Activated CD4-positive, alpha-beta memory T cell treated with anti-CD3 and anti-CD28 coated beads, Interleukin-2, amount 10 ng/mL, durations not matched to agents 7 days and 5 days (primary cell): Measurements from ENCODE around the gene FYTTD1. TPM values are rescaled to one million over a fixed set of nuclear protein-coding genes. Genes with fewer than 3 reads are reported as not detected.
"Not testable (repeated sequence)": the region's sequence is repeated elsewhere in the genome, so short reads cannot be mapped to it uniquely, and the experiment has no call there.

Experiments
- CTCF ChIA-PET: fragments of 350-600 bp; sonication (Branson Sonifier 250); formaldehyde crosslinking; loops from one replicate; lab custom pipeline; 2021; ENCODE audit warnings: antibody characterized with exemption, inconsistent platforms; lab: Charles Lee
- POLR2A ChIA-PET: fragments of 350-600 bp; sonication (Branson Sonifier 250); formaldehyde crosslinking; loops from one replicate; lab custom pipeline; 2021; ENCODE audit warnings: antibody characterized with exemption; lab: Charles Lee
- DNase-seq: peaks from one replicate; pipeline ENCODE4 v3.0.0-alpha.2; 2020
- H3K27ac Mint-ChIP-seq: one replicate; pipeline ENCODE4 v1.8.0; 2021; ENCODE audit warnings: mild to moderate bottlenecking, mixed read lengths
- H3K27me3 Mint-ChIP-seq: one replicate; pipeline ENCODE4 v1.8.0; 2021; ENCODE audit warnings: mixed read lengths
- H3K36me3 Mint-ChIP-seq: one replicate; pipeline ENCODE4 v1.8.0; 2021; ENCODE audit warnings: low read depth, mixed read lengths
- H3K4me1 Mint-ChIP-seq: one replicate; pipeline ENCODE4 v1.8.0; 2021; ENCODE audit warnings: mixed read lengths
- H3K4me3 Mint-ChIP-seq: one replicate; pipeline ENCODE4 v1.8.0; 2021; ENCODE audit warnings: mild to moderate bottlenecking, mixed read lengths
- H3K9me3 Mint-ChIP-seq: one replicate; pipeline ENCODE4 v1.8.0; 2021; ENCODE audit warnings: mixed read lengths
- total RNA-seq, 2 experiments: library from RNA; stranded (reverse); gene quantifications; one replicate each; pipeline ENCODE4 v1.2.3, GENCODE V29; 2021

Gene FYTTD1
- 10 to 100 TPM; 41.7 to 45.1 TPM for total RNA-seq

GRCh38 chr3:197749601-197750395 lies at the start of gene FYTTD1:
Gene FYTTD1, plus strand, starts transcription at chr3:197749883. Its CDS starts 89 bp downstream, at chr3:197749972.
- Mint-ChIP-seq H3K27me3 (no peaks in the 10 kb centered on the region), H3K4me3 (peak within 1 kb of the TSS; percentile 94), H3K9me3 (no peaks in the 10 kb centered on the region), H3K4me1 (peaks cover 35% of the 10 kb centered on the region), H3K27ac (peak within 1 kb of the TSS; percentile 84), H3K36me3 (no peaks in the 10 kb centered on the region)
- peak; percentile 87 for DNase-seq
- ChIA-PET CTCF (interaction anchor here (0.5 to 1.6 kb wide), 5 partner anchors 40 to 193 kb away, joined by 3 to 7 read pairs (median 4); partner anchors contain the start of gene LRCH3), POLR2A (interaction anchor here (1.0 to 2.4 kb wide), 7 partner anchors 13 to 42 kb away, joined by 4 to 24 read pairs (median 8); partner anchors contain the start of genes LRCH3 and RUBCN)

DNA sequence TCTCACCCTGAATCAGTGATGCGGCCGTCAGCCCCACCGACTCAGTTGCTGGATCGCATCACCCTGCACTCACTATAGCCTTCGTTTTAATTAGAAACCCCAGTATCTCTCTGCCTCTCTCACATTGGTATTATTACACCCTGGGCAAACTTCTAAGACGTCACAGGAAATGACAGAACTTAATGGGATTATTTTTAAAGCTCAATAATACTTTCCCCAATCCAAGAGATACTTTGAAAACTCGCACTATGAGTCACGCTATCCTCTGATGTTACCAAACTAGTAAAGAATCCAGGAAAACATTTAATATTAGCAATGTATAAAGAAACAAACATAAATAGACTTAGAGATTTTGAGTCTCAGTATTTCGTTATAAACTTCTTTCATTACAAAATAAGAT lies 49.6 kb upstream of the FYTTD1 start:
- H3K27ac Mint-ChIP-seq: no peak overlapping the region
- H3K4me3 Mint-ChIP-seq: no peak overlapping the region
- no peaks in the 10 kb centered on the region for H3K27me3 Mint-ChIP-seq
- H3K9me3 Mint-ChIP-seq: no peaks in the 10 kb centered on the region
- CTCF ChIA-PET: no interaction called here
- H3K36me3 Mint-ChIP-seq: peaks cover 72% of the 10 kb centered on the region
- no peak for DNase-seq
- no peaks in the 10 kb centered on the region for H3K4me1 Mint-ChIP-seq
- POLR2A ChIA-PET: no interaction called here

- no peaks in the 10 kb centered on the region for H3K27me3 Mint-ChIP-seq
- no peak for DNase-seq
- no peak overlapping the region for H3K4me3 Mint-ChIP-seq
- peaks cover 2% of the 10 kb centered on the region for H3K4me1 Mint-ChIP-seq
- no peak overlapping the region for H3K27ac Mint-ChIP-seq
- ChIA-PET CTCF (no interaction called here), POLR2A (interaction anchor here (2.1 kb wide), 1 partner anchor 10 kb away, joined by 5 read pairs; no protein-coding TSS in a partner anchor)
- H3K9me3 Mint-ChIP-seq: no peaks in the 10 kb centered on the region
- peaks cover 69% of the 10 kb centered on the region for H3K36me3 Mint-ChIP-seq
Measured at GRCh38 chr3:197701841-197702240, 47.8 kb upstream of the FYTTD1 start.

- ChIA-PET POLR2A (no interaction called here), CTCF (interaction anchor here (1.7 kb wide), 1 partner anchor 17 kb away, joined by 5 read pairs; no protein-coding TSS in a partner anchor)
- no peak for DNase-seq
- Mint-ChIP-seq H3K9me3 (no peaks in the 10 kb centered on the region), H3K4me3 (no peak overlapping the region), H3K27ac (no peak overlapping the region), H3K4me1 (peaks cover 10% of the 10 kb centered on the region), H3K27me3 (no peaks in the 10 kb centered on the region), H3K36me3 (peaks cover 32% of the 10 kb centered on the region)
Measured at GRCh38 chr3:197706658-197707057, 43.0 kb upstream of the FYTTD1 start.

DNA sequence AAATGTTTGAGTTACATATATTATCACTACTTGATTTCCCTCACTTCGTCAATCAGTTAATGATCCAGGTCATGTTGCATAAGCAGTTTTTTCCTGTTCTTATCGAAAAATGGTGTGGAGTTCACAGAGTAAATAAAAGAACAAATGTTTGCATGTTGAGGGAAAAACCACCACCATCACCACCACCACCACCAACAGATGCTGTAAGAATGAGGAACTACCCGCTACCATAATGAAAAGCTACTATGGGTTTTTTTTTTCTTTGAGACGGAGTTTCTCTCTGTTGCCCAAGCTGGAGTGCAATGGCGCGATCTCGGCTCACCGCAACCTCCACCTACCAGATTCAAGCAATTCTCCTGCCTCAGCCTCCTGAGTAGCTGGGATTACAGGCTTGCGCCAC lies 40.5 kb upstream of the FYTTD1 start:
- CTCF ChIA-PET: no interaction called here
- DNase-seq: no peak
- Mint-ChIP-seq H3K4me3 (no peak overlapping the region), H3K36me3 (peaks cover 26% of the 10 kb centered on the region), H3K9me3 (no peaks in the 10 kb centered on the region), H3K27me3 (no peaks in the 10 kb centered on the region), H3K4me1 (peaks cover 28% of the 10 kb centered on the region), H3K27ac (no peak overlapping the region)
- POLR2A ChIA-PET: no interaction called here

- Mint-ChIP-seq H3K27ac (peak overlapping the region; percentile 11), H3K36me3 (peaks cover 29% of the 10 kb centered on the region), H3K4me1 (peaks cover 37% of the 10 kb centered on the region)
- CTCF ChIA-PET: interaction anchor here (0.8 to 2.8 kb wide), 3 partner anchors 11 to 112 kb away, joined by 3 to 10 read pairs (median 8); partner anchors contain the start of gene RUBCN
- not testable (repeated sequence) for H3K9me3 Mint-ChIP-seq, H3K4me3 Mint-ChIP-seq, H3K27me3 Mint-ChIP-seq, DNase-seq
- POLR2A ChIA-PET: interaction anchor here (1.7 to 4.7 kb wide), 4 partner anchors 9 to 80 kb away, joined by 5 to 37 read pairs (median 16); partner anchors contain the start of genes LRCH3 and RUBCN
Measured at GRCh38 chr3:197710965-197711364, 38.7 kb upstream of the FYTTD1 start.

DNA sequence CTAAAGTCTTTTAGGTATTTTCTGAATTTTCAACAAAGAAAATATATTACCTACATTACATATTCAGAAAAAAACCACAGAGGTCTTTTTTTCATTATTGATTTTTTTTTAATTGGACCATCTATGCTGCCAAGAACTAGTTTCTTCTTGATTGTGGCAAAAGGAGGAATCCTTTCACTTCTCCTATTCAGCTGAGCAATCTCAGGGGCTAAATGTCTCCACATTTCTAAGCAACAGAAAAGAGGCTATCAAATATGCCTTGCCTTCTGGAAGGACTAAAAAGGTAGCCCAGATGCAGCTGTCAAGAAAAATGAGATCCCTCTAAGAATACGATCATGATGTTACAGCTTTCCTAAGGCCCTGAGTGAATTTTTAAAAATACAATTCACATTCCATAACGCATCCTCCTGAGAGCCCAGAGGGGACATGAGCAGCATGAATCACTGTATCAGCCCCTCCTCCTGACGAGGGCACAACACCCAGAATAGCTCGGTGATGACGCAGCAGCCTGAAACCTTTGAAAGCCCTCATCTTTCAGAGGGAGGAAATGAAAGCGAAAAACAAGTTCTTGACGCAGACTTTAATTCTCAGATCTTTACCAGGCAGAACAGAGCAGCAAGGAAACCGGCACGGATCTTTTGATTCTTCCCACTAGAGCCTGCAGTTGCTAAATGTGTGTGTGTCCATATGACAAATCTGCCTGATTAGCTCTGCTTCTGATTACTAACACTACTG lies 37.5 kb upstream of the FYTTD1 start:
- DNase-seq: peak; percentile 90
- Mint-ChIP-seq H3K4me1 (peaks cover 41% of the 10 kb centered on the region), H3K4me3 (peak overlapping the region; percentile 74), H3K27me3 (no peaks in the 10 kb centered on the region), H3K27ac (peak overlapping the region; percentile 98), H3K9me3 (no peaks in the 10 kb centered on the region), H3K36me3 (peaks cover 32% of the 10 kb centered on the region)
- POLR2A ChIA-PET: interaction anchor here (0.6 to 4.7 kb wide), 9 partner anchors 9 to 309 kb away, joined by 3 to 37 read pairs (median 5); partner anchors contain the start of genes FYTTD1, LRCH3 and RUBCN
- CTCF ChIA-PET: interaction anchor here (0.8 to 2.8 kb wide), 8 partner anchors 10 to 113 kb away, joined by 3 to 10 read pairs (median 6); partner anchors contain the start of gene RUBCN

- no peak overlapping the region for H3K4me3 Mint-ChIP-seq
- POLR2A ChIA-PET: interaction anchor here (1.2 to 4.7 kb wide), 5 partner anchors 24 to 78 kb away, joined by 3 to 37 read pairs (median 16); partner anchors contain the start of genes LRCH3 and RUBCN
Measured at GRCh38 chr3:197713477-197713822, 36.2 kb upstream of the FYTTD1 start.

GRCh38 chr3:197714251-197714650 lies 35.4 kb upstream of the FYTTD1 start:
- Mint-ChIP-seq H3K27me3 (no peaks in the 10 kb centered on the region), H3K4me1 (peaks cover 39% of the 10 kb centered on the region), H3K36me3 (peaks cover 44% of the 10 kb centered on the region), H3K4me3 (no peak overlapping the region), H3K9me3 (no peaks in the 10 kb centered on the region), H3K27ac (peak overlapping the region; percentile 58)
- DNase-seq: no peak
- ChIA-PET CTCF (interaction anchor here (0.5 to 1.3 kb wide), 3 partner anchors 16 to 83 kb away, joined by 3 to 4 read pairs (median 4); no protein-coding TSS in a partner anchor), POLR2A (interaction anchor here (1.2 to 4.7 kb wide), 5 partner anchors 23 to 176 kb away, joined by 3 to 37 read pairs (median 3); partner anchors contain the start of genes LRCH3 and RUBCN)

More at GRCh38 chr3:197713477-197713822, 36.2 kb upstream of the FYTTD1 start:
- no peak for DNase-seq
- CTCF ChIA-PET: interaction anchor here (1.3 to 2.8 kb wide), 3 partner anchors 8 to 22 kb away, joined by 4 to 10 read pairs (median 7); no protein-coding TSS in a partner anchor
- Mint-ChIP-seq H3K27me3 (no peaks in the 10 kb centered on the region), H3K4me1 (peaks cover 41% of the 10 kb centered on the region), H3K27ac (peak overlapping the region; percentile 98), H3K9me3 (no peaks in the 10 kb centered on the region), H3K36me3 (peaks cover 44% of the 10 kb centered on the region)

DNA sequence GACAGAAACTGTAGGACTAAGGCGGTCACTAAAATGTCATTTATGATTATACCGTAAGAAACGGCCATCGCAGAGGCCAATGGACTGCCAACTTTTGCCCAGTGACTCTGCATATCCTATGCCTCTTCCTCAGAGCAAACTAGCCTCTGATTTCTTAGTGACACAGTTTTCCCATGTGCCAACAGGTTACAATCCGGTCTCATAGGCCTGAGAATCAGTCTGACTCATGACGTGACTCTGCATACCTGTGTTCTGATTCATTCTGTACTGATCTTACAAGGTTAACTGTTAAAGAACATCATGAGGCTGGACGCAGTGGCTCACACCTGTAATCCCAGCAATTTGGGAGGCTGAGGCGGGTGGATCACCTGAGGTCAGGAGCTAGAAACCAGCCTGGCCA lies 30.8 kb upstream of the FYTTD1 start:
- H3K27me3 Mint-ChIP-seq: no peaks in the 10 kb centered on the region
- POLR2A ChIA-PET: no interaction called here
- H3K4me1 Mint-ChIP-seq: peaks cover 18% of the 10 kb centered on the region
- no peak for DNase-seq
- CTCF ChIA-PET: no interaction called here
- H3K4me3 Mint-ChIP-seq: no peak overlapping the region
- peaks cover 8% of the 10 kb centered on the region for H3K9me3 Mint-ChIP-seq
- peaks cover 61% of the 10 kb centered on the region for H3K36me3 Mint-ChIP-seq
- H3K27ac Mint-ChIP-seq: no peak overlapping the region

DNA sequence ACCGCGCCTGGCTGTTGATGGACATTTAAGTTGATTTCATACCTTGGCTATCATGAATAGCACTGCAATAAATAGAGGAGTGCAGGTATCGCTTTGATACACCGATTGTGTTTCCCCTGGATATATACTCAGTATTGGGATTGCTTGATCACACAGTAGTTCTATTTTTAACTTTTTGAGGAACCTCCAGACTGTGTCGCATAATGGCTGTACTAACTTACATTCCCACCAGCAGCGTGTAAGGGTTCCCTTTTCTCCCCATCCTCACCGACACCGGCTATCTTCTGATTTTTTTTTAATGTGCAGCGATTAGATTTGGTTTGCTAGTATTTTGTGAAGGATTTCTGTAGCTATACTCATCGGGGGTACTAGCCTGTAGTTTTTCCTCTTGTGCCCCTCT lies 29.0 kb upstream of the FYTTD1 start:
- H3K36me3 Mint-ChIP-seq: peaks cover 56% of the 10 kb centered on the region
- H3K4me1 Mint-ChIP-seq: peaks cover 8% of the 10 kb centered on the region
- ChIA-PET POLR2A (interaction anchor here (1.3 kb wide), 1 partner anchor 8 kb away, joined by 4 read pairs; no protein-coding TSS in a partner anchor), CTCF (interaction anchor here (1.8 kb wide), 1 partner anchor 8 kb away, joined by 10 read pairs; no protein-coding TSS in a partner anchor)
- H3K27ac Mint-ChIP-seq: no peak overlapping the region
- no peak for DNase-seq
- H3K27me3 Mint-ChIP-seq: no peaks in the 10 kb centered on the region
- no peak overlapping the region for H3K4me3 Mint-ChIP-seq
- H3K9me3 Mint-ChIP-seq: peaks cover 8% of the 10 kb centered on the region

GRCh38 chr3:197722734-197723133 lies 26.9 kb upstream of the FYTTD1 start:
- peaks cover 2% of the 10 kb centered on the region for H3K4me1 Mint-ChIP-seq
- ChIA-PET CTCF (interaction anchor here (1.8 kb wide), 1 partner anchor 10 kb away, joined by 10 read pairs; no protein-coding TSS in a partner anchor), POLR2A (interaction anchor here (0.6 kb wide), 1 partner anchor 13 kb away, joined by 3 read pairs; no protein-coding TSS in a partner anchor)
- DNase-seq: no peak
- H3K9me3 Mint-ChIP-seq: peaks cover 8% of the 10 kb centered on the region
- no peak overlapping the region for H3K4me3 Mint-ChIP-seq
- no peak overlapping the region for H3K27ac Mint-ChIP-seq
- H3K27me3 Mint-ChIP-seq: no peaks in the 10 kb centered on the region
- H3K36me3 Mint-ChIP-seq: peaks cover 41% of the 10 kb centered on the region
